ENCODE results near the gene MTCL3.

GRCh38 chr6:127515794-127516661 lies 3.1 kb downstream of the MTCL3 start:
- TF ChIP-seq CTCF (IDR thresholded peaks at IDR 0.05; ENCODE audit: low read depth, low read length) (no peak), POLR2A (IDR thresholded peaks at IDR 0.05; ENCODE audit: extremely low read depth, insufficient read length) (no peak), MAX (IDR thresholded peaks at IDR 0.05; ENCODE audit: low read depth, low read length) (no peak), MYC (IDR thresholded peaks at IDR 0.05; ENCODE audit: low read depth, low read length) (no peak)
